GM18498 (cell line): ENCODE data around the gene TRAF3IP1.
"Not testable (repeated sequence)": the region's sequence is repeated elsewhere in the genome, so short reads cannot be mapped to it uniquely, and the experiment has no call there.

ENCODE experiments used
- ATAC-seq: cut with Tn5 transposase; IDR thresholded peaks from one replicate; pipeline ENCODE4 v1.9.1; 2021; ENCODE audit warnings: mild to moderate bottlenecking, moderate library complexity; ENCODE audit not compliant: unreplicated experiment

The TRAF3IP1 gene

DNA sequence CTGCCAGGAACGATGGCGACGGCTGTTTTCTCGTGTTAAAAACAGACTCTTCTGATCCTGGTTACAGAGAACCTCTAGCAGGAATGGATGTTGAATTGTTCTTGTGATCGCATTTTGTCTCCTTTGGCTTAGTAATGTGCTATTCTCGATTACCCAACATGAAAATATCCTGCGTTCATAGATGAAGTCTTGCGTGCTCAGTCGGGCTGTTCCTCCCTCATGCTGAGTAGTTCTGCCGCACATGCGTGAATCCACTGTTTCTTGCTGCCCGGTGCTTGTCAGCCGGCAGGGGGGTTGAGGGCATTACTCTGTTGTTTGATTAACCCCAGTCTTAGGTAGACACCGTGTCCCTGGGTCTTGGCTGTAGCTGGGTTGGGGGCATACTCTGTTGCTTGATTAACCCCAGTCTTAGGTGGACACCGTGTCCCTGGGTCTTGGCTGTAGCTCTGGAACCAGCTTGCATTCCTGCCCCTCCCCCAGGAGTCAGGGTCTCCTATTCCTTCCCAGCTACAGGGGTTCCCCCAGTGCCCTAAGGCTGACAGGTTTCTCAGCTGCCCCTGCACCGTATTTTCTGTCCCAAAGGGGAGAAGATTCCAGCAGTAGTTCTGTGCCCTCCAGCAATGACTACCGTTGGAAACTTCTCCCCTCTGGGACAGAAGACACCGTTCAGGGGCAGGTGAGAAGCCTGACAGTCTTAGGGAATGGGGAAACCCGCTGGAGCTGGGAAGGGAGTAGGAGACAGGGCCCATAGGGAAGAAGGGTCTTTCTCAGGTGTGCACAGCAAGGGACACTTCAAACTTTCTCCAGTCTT, 84.3 kb downstream of the TRAF3IP1 start:
- ATAC-seq, result no peak

DNA sequence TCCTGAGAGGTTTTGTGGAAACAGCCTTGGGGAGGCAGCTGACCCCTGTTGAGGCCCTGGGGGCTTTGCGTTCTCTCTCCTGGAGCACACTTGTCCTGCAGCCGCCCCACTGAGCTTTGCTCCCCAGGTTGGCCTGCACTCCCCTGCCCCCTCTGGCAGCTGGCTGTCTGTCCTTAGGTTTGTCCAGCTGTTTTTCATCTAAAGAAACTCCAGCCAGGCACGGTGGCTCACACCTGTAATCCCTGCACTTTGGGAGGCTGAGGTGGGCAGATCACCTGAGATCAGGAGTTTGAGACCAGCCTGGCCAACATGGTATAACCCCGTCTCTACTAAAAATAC, 84.9 kb downstream of the TRAF3IP1 start:
- ATAC-seq, result not testable (repeated sequence)

DNA sequence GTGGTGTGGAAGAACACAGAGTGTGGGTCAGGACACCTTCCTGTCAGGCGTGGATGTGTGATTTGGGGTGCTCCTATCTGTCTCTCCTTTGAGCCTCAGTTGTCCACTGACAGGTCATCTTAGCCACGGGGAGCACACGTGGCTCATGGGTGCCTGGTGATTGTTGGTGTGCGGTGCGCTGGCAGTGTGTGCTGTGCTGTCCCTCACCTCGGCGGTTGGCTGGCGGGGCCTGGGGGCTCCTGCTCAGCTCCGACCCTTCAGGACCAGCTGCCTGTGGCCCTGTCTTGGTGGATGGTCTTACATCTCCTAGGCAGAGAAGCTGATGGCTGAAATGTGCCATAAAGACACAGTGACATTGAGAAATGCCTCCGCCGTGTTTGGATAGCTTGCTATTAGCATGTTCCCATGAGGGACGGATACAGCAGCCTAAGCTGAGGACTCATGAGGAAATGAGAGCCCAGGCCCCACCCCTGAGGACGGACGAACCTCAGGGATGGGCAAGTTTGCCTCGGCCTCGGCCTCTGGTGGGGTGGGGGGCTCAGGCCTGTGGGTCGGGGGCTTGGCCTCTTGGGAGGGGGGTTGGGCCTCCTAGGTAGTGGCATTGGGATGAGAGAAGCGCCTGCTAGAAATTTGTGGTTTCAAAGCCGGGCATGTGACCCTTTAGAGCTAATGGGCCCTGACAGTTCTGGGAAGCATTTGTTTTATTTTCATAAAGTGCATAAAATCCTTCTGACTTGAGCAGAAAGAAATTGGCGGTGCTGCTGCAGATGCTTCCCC, 86.1 kb downstream of the TRAF3IP1 start:
- no peak for ATAC-seq

DNA sequence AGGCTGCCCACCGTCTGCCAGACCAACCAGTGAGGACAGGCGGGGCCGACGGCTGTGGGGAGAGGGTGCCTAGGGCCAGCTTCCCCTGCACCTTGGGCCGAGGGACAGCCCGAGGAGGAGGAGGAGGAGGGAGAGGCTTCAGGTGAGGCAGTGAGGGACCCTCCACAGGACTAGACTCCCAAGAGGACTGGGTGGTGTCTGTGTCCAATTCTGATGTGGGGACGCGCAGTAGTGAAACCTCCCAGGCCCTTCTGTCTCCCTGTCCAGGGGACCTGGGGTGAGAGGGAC, 86.6 kb downstream of the TRAF3IP1 start:
- no peak for ATAC-seq

DNA sequence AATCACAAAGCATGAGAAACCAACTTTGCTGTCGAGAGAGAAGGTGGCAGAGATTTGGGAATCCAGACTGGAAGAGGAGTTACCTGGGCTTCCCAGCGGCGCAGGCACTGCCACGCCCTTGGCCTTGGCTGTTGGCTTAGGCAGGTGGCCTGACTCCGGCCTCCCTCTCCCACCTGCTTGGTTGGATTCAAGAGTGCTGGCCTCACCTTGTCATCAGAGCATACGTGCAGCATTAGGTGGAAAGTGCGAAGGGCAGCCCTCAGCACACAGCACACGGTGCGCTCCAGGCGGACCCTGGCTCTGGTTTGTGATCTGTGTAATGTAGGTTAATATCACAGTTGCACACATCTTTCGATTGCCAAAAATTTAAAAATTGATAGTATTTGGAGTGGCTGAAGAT, 87.2 kb downstream of the TRAF3IP1 start:
- no peak for ATAC-seq

DNA sequence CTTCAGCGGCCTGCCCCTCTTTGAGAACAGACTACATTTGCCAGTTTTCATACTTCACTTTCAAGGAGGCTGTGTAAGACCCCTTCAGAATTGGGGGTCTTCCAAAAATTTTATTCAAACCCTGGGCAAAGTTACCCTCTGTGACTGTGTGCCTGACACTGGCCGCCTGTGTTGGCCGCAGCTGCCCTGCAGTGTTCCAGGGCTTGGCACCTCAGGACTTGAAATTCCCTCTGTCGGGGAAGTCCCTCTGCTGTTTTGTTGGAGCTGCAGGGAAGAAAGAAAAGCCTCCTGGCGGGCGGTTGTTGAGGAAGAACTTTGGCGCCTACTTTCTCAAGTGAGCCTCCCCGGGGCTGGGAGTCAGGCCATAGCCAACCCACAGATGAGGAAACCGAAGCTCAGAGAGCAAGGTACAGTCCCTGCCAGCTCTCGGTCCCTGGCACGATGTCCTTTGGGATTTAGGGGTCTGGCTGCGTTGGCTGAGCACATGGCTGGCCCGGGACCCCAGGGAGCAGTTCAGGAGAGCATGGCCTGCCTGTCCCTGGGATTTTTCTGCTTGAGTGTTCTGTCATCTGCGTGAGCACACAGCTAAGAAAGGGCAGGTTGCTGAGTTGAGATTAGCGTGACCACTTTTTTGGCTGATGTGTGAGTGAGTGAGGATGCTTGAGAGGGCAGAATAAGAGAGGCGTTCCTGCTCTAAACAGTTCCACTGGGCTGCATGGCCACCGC, 88.5 kb downstream of the TRAF3IP1 start:
- ATAC-seq, result no peak

DNA sequence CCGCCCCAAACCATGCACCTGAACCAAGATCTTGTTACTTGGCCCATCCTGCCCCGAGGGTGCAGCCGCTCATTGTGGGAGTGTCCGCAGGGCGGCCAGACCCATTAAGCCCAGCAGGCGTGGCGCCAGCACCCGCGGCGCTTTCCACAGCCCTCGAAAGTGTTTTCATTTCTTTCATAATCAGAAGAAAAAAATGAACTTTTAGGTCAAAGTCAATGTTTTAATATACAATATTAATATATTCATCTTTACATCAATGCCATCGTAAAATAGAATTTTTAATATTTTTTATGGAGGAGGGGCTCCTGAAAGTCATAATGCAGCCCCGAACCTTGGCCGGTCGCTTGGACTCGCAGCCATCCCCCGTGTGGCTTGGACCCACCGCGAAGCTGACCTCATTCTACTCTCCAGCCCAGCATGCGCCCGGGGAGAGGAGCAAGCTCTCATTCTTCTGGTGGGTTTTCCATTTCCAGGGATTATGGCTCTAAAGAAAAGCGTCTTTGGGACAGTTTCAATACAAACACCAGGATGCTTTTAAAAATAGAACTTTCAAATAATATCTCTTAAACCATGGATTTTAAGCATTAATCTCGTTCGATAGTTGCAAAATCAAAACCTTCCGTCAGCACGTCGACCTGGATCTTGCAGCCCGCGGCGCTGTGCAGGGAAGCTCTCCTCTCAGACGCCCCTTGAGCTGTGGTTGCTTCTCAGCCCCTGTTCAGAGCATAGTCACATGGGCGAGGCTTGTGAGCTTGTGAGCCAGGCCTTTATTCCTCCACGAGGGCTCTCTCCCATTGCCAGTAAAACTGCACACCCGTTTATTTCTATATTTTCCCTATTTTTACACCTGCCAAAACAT, 89.3 kb downstream of the TRAF3IP1 start:
- ATAC-seq, result no peak

DNA sequence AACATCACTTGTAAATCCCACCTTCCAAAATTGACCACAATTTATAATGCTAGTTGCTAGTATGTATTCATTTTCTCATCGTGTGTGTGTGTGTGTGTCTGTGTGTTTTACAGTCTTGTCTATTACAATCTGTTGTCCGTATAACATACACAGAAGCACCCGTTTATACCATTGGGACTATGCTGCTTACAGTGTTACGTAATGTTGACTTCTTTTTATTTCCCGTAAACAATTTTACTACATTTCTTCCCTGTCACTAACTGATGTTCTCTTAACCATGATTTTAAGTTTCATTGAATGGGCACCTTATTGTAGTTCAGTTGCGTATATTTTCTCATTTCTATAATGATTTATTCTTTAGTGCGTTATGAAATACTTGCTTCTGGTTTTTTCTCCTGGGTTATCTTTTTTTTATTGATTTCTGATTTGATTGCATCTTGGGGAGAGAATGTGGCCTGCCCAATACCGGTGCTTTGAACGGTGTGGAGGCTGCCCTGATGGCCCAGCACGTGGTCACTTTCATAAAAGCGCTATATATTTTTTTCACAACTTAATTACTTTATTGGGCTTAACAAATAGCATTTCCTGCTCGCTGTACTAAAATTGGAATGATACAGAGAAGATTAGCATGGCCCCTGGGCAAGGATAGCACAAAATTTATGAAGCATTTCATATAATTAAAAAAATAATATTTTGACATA, 91.9 kb downstream of the TRAF3IP1 start:
- ATAC-seq, result no peak

DNA sequence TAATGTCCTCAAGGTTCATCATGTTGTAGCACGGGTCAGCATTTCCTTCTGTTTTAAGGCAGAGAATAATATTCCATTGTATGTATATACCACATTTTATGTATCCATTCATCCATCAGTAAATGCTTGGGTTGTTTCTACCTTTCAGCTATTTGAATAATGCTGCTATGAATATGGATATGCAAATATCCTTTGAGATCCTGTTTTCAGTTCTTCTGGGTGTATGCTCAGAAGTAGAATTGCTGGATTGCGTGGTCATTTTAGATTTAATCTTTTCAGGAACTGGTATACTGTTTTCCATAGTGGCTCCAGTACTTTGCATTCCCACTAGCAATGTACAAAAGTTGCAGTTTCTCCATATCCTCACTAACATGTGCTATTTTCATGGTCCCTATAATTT, 93.0 kb downstream of the TRAF3IP1 start:
- no peak for ATAC-seq

DNA sequence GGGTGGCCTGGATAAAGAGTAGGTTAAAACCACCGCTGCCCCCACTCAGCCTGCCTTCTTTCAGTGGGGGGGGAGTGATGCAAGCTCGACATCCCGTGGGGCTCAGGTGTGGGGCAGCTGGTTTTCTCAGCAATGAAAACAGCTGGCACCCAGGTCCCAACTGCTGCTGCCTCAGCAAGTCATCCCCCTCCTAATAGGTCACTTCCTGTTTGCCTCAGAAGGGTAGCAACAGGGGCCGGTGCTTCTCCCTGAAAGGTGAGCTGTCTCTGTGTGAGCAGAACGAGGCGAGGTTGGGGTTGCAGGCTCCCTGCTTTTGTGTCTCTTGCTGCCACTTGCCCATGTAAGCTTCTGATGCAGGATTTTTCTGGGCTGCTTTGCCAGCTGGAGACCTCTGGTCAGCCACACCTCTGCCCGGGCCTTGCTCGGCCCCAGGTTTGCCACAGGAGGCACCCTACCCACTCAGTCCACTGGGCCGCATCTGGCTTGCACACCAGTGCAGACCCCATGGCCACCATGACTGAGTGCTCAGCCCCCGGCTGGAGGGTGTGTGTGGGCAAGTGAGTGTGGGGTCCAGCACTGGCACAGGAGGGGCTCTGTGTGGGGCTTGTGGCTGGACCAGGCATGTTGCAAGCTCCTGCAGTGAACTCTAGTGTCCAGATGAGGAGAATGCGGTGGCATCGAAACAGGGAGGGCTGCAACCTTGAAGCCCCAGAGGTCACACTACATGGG, 94.9 kb downstream of the TRAF3IP1 start:
- no peak for ATAC-seq

DNA sequence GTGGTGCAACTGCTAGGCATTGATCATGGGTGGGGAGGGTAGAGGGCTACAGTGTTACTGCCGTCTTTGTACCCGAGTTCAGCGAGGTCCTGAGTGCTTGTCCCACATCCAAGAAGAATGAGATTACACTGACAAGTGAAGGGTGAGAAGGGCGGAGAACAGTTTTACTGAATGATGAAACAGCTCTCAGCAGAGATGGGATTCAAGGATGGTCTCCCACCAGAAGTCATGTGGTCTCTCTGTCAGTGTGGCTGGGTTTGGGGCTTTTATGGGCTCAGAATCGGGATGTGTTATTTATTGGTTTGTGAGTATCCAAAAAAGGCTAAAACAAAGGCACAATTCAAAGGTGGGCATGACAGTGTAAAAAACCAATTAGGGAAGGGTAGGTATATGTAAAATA, 95.6 kb downstream of the TRAF3IP1 start:
- ATAC-seq, result no peak

DNA sequence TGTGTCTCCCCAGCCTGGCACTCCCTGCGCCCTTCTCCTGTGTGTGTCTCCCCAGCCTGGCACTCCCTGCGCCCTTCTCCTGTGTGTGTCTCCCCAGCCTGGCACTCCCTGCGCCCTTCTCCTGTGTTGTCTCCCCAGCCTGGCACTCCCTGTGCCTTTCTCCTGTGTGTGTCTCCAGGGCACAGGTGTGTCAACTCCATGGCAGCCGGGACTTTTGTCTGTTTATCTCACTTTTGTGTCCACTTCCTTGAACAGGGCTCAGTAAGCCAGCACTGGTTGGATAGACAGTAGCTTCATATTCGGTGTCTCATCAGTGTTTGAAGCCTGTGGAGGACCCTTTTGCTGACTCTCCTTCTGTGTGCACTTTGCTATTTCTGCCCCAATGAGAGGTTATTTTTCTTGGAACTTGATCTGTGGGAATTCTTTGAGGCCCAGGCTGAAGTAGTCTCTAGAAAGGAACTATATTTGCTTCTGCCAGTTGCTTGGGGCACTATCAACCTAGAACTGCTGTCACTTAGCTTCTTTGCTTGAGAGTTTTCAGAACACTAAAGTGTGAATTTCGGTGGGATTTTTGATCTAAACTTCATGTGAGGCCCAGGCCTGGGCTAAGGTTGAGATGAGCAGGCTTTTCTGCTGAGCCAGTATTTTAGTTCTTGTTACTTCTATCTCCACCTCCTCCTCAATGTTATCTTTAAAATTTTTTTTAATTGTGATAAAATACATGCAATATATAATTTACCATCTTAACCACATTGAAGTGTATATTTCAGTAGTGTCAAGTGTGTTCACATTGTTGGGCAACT, 98.1 kb downstream of the TRAF3IP1 start:
- ATAC-seq, result no peak

DNA sequence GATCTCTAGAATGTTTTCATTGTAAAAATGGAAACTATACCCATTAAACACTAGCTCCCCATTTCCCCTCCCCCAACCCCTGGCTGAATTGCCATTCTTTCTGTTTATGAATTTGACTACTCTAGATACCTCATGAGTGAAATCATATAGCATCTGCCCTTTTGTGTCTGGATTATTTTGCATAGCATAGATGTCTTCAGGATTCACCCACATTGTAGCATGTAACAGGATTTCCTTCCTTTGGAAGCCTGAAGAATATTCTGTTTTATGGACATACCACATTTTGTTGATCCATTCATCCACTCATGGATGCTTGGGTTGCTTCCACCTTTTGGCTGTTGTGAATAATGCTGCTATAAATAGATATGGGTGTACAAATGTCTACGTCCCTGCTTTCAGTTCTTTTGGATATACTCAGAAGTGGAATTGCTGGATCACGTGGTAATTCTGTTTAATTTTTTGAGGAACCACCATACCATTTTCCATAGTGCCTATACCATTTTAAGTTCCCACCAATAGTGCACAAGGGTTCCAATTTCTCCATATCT, 98.8 kb downstream of the TRAF3IP1 start:
- no peak for ATAC-seq

DNA sequence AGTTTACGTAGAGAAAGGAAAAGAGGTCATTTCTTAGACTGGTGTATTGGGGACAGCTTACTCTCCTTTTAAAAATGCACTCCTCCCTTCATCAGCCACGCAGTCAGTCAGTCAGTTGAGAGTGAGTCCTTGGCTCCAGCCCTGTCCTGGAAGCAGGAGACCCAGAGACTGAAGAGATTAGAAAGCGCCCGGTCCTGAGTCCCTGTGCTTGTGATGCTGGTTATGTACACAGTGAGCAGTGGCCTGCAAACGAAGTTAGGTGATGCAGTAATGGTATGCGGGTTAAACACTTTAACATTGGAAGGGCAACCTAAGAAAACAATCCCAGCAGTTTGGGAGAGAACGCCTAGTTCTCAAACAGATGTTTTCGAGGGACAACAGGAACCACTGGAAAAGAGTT, 100.1 kb downstream of the TRAF3IP1 start:
- ATAC-seq, result no peak

DNA sequence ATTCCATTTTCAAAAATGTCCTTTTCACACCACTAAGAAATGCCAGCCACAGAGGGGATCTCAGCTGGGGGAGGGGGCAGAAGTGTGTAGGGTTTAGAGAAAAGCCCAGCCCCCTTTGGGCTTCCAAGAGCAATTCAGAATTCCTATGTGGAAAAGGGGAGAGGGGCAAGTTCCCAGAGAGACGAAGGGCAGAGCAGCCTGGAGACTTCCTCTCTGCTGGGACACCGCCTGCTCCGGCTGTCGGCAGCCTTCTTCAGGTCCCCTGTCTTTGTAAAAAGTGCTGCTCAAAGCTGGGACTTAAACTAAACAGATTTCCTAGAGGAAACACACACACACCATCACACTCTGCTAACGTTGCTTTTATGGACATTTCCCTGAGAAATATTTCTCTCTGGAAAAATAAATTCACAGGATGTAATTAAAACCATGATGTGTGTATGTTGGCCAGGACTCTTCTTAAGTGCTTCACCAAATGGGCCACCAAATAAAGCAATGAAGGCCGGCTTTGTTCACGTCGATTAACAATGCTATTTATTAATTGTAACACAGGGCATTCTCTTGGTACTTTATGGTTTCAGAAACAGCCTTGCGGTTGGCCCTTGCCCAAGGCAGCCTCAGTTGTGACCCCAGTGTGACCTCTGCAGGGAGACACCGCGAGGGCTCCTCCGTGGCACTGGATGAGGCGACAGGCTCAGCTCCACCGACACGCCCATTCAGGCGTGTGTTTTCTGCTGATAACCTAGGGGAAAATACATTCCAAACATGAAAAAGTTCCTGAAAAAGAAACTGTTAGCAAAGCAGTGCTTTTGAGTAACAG, 100.8 kb downstream of the TRAF3IP1 start:
- ATAC-seq, result no peak

DNA sequence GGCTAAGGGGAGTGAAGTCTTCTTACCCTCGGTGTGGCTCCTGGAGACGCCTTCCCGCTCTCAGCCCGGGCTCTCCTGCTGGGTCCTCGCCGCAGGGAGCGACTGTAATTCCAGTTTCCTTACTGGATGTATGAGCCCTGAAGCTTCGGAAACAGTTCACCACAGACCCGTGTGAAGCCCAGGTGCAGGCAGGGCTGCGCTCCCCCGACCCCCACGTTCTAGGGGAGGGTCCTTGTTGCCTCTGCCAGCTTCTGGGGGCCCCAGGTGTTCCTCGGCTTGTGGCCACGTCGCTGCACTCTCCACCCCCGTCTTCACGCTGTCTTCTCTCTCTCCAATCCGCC, 101.3 kb downstream of the TRAF3IP1 start:
- no peak for ATAC-seq

DNA sequence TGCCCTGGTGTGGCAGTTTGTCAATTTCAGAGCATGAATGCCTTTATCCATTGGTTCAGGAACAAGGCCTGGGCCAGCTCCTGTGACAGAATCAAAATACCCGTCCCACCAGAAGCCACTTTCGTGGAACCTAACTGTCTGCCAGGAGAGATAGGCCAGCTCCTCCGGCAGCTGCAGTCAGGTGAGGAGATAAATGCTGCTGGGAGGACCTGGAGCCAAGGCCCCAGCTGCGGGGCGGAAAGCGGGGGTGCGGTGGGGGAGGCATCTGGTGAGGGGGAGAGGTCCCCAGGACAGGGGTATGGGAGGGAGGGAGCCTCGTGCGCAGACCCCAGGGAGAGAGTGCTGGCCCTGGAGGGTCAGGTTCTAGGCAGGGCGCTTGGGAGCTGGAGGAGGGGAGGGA, 102.0 kb downstream of the TRAF3IP1 start:
- no peak for ATAC-seq

DNA sequence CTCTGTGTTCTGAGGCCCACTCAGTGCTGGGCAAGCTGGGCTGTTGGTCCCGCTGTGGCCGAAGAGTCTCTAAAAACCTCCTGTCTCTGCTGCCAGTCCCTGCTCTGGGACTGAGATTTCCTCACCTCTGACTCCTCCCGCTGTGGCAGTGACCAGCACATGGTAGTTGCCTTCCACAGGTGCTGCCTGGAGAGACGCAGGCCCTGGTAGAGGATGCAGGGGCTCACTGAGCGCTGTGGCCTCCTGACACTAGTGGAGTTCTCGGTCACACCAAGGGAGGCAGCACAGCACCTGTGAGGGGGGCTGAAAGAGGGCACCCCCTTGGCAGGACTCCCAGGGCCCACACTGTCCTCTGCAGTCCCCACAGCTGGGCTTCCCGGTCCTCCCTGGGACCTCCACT, 102.6 kb downstream of the TRAF3IP1 start:
- ATAC-seq, result no peak
